VCaP (cell line): Measurements from ENCODE around the gene TNS4.

ENCODE experiments used
- H3K27ac ChIP-seq: fragments of 450-650 bp; 2 replicates; pipeline ENCODE4 v1.5.1; 2017
- CTCF ChIP-seq: fragments of 450-650 bp; conservative IDR thresholded peaks from 2 replicates; pipeline ENCODE4 v1.5.1; 2017; ENCODE audit warnings: mild to moderate bottlenecking, moderate library complexity

TNS4 gene

GRCh38 chr17:40484973-40485530 is 16.4 kb downstream of the TNS4 start:
- TF ChIP-seq CTCF = no peak
- H3K27ac ChIP-seq = no peak overlapping the region

GRCh38 chr17:40484285-40484972 is 17.0 kb downstream of the TNS4 start:
- TF ChIP-seq CTCF = no peak
- H3K27ac ChIP-seq = no peak overlapping the region

GRCh38 chr17:40483679-40484078 is 17.7 kb downstream of the TNS4 start:
- no peak for TF ChIP-seq CTCF
- H3K27ac ChIP-seq = no peak overlapping the region

- no peak overlapping the region for H3K27ac ChIP-seq
- TF ChIP-seq CTCF = no peak
These were observed 18.7 kb downstream of the TNS4 start for GRCh38 chr17:40482722-40483121.

GRCh38 chr17:40481106-40481505 is 20.3 kb downstream of the TNS4 start:
- H3K27ac ChIP-seq = no peak overlapping the region
- TF ChIP-seq CTCF = no peak

- no peak overlapping the region for H3K27ac ChIP-seq
- TF ChIP-seq CTCF = no peak
These were observed 20.9 kb downstream of the TNS4 start for GRCh38 chr17:40480501-40481003.

GRCh38 chr17:40479754-40480480 is 21.5 kb downstream of the TNS4 start:
- no peak for TF ChIP-seq CTCF
- H3K27ac ChIP-seq = no peak overlapping the region
